Mucosa of stomach (tissue), 1 donor: ENCODE measurements around the gene MRPL41.
"Not testable (repeated sequence)": the region's sequence is repeated elsewhere in the genome, so short reads cannot be mapped to it uniquely, and the experiment has no call there.

Experiments used
- H3K27me3 ChIP-seq: one replicate; pipeline ENCODE4 v1.7.0; 2013; ENCODE audit warnings: mild to moderate bottlenecking, low read length; ENCODE audit not compliant: control insufficient read depth, insufficient read depth
- H3K36me3 ChIP-seq: one replicate; pipeline ENCODE4 v1.7.0; 2013; ENCODE audit warnings: low read length; ENCODE audit not compliant: control insufficient read depth, insufficient read depth
- H3K4me1 ChIP-seq: one replicate; pipeline ENCODE4 v1.7.0; 2013; ENCODE audit warnings: mild to moderate bottlenecking, low read length; ENCODE audit not compliant: control insufficient read depth, insufficient read depth
- H3K4me3 ChIP-seq: one replicate; pipeline ENCODE4 v1.7.0; 2013; ENCODE audit warnings: low read length
- H3K9ac ChIP-seq: one replicate; pipeline ENCODE4 v1.7.0; 2013; ENCODE audit warnings: mild to moderate bottlenecking, low read length, moderate library complexity
- H3K9me3 ChIP-seq: one replicate; pipeline ENCODE4 v1.7.0; 2013; ENCODE audit warnings: mild to moderate bottlenecking, low read length, moderate library complexity; ENCODE audit not compliant: control insufficient read depth
- donor health status: Pancreatic carcinoma.

MRPL41 gene

GRCh38 chr9:137530331-137530730 is 21.3 kb upstream of the MRPL41 start:
- H3K4me1 ChIP-seq, result peaks cover 12% of the 10 kb centered on the region
- no peak overlapping the region for H3K9ac ChIP-seq
- no peaks in the 10 kb centered on the region for H3K36me3 ChIP-seq
- no peaks in the 10 kb centered on the region for H3K9me3 ChIP-seq
- H3K4me3 ChIP-seq, result no peak overlapping the region
- no peaks in the 10 kb centered on the region for H3K27me3 ChIP-seq

GRCh38 chr9:137531099-137531765 is 20.4 kb upstream of the MRPL41 start:
- H3K36me3 ChIP-seq, result no peaks in the 10 kb centered on the region
- H3K4me3 ChIP-seq, result no peak overlapping the region
- H3K27me3 ChIP-seq, result no peaks in the 10 kb centered on the region
- H3K9ac ChIP-seq, result no peak overlapping the region
- no peaks in the 10 kb centered on the region for H3K9me3 ChIP-seq
- H3K4me1 ChIP-seq, result peaks cover 12% of the 10 kb centered on the region

GRCh38 chr9:137532891-137533468 is 18.7 kb upstream of the MRPL41 start:
- not testable (repeated sequence) for H3K27me3 ChIP-seq, H3K36me3 ChIP-seq, H3K9ac ChIP-seq, H3K4me3 ChIP-seq, H3K9me3 ChIP-seq
- H3K4me1 ChIP-seq, result peaks cover 12% of the 10 kb centered on the region

GRCh38 chr9:137534256-137535119 is 17.2 kb upstream of the MRPL41 start:
- H3K4me3 ChIP-seq, result no peak overlapping the region
- H3K4me1 ChIP-seq, result peaks cover 12% of the 10 kb centered on the region
- H3K36me3 ChIP-seq, result no peaks in the 10 kb centered on the region
- H3K9ac ChIP-seq, result no peak overlapping the region
- H3K27me3 ChIP-seq, result no peaks in the 10 kb centered on the region
- no peaks in the 10 kb centered on the region for H3K9me3 ChIP-seq

- Histone ChIP-seq H3K27me3 (no peaks in the 10 kb centered on the region), H3K4me3 (no peak overlapping the region), H3K4me1 (peaks cover 12% of the 10 kb centered on the region), H3K9me3 (no peaks in the 10 kb centered on the region), H3K36me3 (no peaks in the 10 kb centered on the region), H3K9ac (no peak overlapping the region)
These were observed 16.6 kb upstream of the MRPL41 start for GRCh38 chr9:137535120-137535428.

- not testable (repeated sequence) for H3K9me3 ChIP-seq, H3K9ac ChIP-seq, H3K4me3 ChIP-seq, H3K36me3 ChIP-seq, H3K27me3 ChIP-seq, H3K4me1 ChIP-seq
These were observed 15.0 kb upstream of the MRPL41 start for GRCh38 chr9:137536594-137537131.

GRCh38 chr9:137538058-137538457 is 13.6 kb upstream of the MRPL41 start:
- no peak overlapping the region for H3K4me3 ChIP-seq
- no peaks in the 10 kb centered on the region for H3K27me3 ChIP-seq
- H3K36me3 ChIP-seq, result no peaks in the 10 kb centered on the region
- H3K4me1 ChIP-seq, result peaks cover 8% of the 10 kb centered on the region
- no peaks in the 10 kb centered on the region for H3K9me3 ChIP-seq
- H3K9ac ChIP-seq, result no peak overlapping the region

GRCh38 chr9:137540536-137540935 is 11.1 kb upstream of the MRPL41 start:
- Histone ChIP-seq H3K4me1 (no peaks in the 10 kb centered on the region), H3K27me3 (no peaks in the 10 kb centered on the region), H3K9ac (no peak overlapping the region), H3K9me3 (no peaks in the 10 kb centered on the region), H3K36me3 (no peaks in the 10 kb centered on the region), H3K4me3 (no peak overlapping the region)

- Histone ChIP-seq H3K4me1 (no peaks in the 10 kb centered on the region), H3K9me3 (no peaks in the 10 kb centered on the region), H3K9ac (no peak overlapping the region), H3K36me3 (no peaks in the 10 kb centered on the region), H3K27me3 (no peaks in the 10 kb centered on the region), H3K4me3 (no peak overlapping the region)
These were observed 9.2 kb upstream of the MRPL41 start for GRCh38 chr9:137542486-137542885.

- no peak overlapping the region for H3K9ac ChIP-seq
- no peaks in the 10 kb centered on the region for H3K36me3 ChIP-seq
- H3K9me3 ChIP-seq, result no peaks in the 10 kb centered on the region
These were observed 8.3 kb upstream of the MRPL41 start for GRCh38 chr9:137543237-137543963.

GRCh38 chr9:137544176-137544760 is 7.4 kb upstream of the MRPL41 start:
- Histone ChIP-seq H3K27me3 (no peaks in the 10 kb centered on the region), H3K9ac (no peak overlapping the region), H3K4me3 (no peak overlapping the region), H3K9me3 (no peaks in the 10 kb centered on the region), H3K4me1 (no peaks in the 10 kb centered on the region), H3K36me3 (no peaks in the 10 kb centered on the region)

More at GRCh38 chr9:137543237-137543963, 8.3 kb upstream of the MRPL41 start:
- Histone ChIP-seq H3K27me3 (no peaks in the 10 kb centered on the region), H3K4me1 (no peaks in the 10 kb centered on the region), H3K4me3 (no peak overlapping the region)
